AG09309 (cell line): ENCODE results near the gene DOK1.

ENCODE experiments used
- DNase-seq: peaks from one replicate; pipeline ENCODE4 v3.0.0-alpha.2; 2010; ENCODE audit warnings: low read depth
- H3K4me3 ChIP-seq: 2 replicates; pipeline ENCODE4 v1.5.1; 2011; ENCODE audit warnings: mild to moderate bottlenecking, low read depth, low read length, moderate library complexity; ENCODE audit not compliant: control insufficient read depth
- TF ChIP-seq, protein P1 (sequence below): IDR thresholded peaks from 2 replicates; pipeline ENCODE4 v1.5.1; 2011; ENCODE audit warnings: mild to moderate bottlenecking, low read depth, low read length, inconsistent platforms; ENCODE audit not compliant: insufficient read depth, control insufficient read depth; ENCODE audit errors: missing control alignments

Gene DOK1

GRCh38 chr2:74531666-74532065 lies 22.9 kb upstream of the DOK1 start:
- DNase-seq, result no peak
- H3K4me3 ChIP-seq, result peak overlapping the region; percentile 92
- TF ChIP-seq, protein P1, sequence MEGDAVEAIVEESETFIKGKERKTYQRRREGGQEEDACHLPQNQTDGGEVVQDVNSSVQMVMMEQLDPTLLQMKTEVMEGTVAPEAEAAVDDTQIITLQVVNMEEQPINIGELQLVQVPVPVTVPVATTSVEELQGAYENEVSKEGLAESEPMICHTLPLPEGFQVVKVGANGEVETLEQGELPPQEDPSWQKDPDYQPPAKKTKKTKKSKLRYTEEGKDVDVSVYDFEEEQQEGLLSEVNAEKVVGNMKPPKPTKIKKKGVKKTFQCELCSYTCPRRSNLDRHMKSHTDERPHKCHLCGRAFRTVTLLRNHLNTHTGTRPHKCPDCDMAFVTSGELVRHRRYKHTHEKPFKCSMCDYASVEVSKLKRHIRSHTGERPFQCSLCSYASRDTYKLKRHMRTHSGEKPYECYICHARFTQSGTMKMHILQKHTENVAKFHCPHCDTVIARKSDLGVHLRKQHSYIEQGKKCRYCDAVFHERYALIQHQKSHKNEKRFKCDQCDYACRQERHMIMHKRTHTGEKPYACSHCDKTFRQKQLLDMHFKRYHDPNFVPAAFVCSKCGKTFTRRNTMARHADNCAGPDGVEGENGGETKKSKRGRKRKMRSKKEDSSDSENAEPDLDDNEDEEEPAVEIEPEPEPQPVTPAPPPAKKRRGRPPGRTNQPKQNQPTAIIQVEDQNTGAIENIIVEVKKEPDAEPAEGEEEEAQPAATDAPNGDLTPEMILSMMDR, result no peak

GRCh38 chr2:74532222-74532621 lies 22.3 kb upstream of the DOK1 start:
- no peak overlapping the region for H3K4me3 ChIP-seq
- no peak for DNase-seq
- TF ChIP-seq, protein P1, result peak; percentile 20

- H3K4me3 ChIP-seq, result no peak overlapping the region
- TF ChIP-seq, protein P1, result no peak
- DNase-seq, result no peak
These were observed 21.1 kb upstream of the DOK1 start for GRCh38 chr2:74533464-74533863.

GRCh38 chr2:74534411-74534810 lies 20.1 kb upstream of the DOK1 start:
- TF ChIP-seq, protein P1, result no peak

DNA sequence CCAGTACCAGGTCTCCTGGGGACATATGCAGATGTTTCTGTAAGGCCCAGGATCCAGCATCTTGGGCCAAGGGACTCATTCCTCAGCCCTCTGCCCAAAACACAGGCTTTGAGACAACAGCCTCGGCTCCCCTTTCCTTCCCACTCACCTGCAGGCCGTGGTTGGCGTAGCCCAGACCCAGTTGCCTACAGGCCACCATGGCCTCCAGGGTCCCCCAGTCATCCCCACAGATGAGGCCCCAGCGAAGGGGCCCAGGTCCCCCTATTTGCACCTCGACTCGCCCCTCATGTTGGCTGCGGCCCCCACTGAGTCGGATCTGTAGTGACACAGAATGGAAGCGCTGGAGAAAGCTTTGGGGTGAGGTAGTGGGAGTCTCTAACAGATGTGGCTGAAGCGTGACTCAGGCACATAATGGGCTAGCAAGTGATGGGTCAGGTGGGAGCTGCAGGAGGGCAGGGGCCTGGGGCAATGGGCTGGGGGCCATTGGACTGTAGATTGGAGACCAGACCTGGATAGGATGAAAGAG lies 19.0 kb upstream of the DOK1 start:
- H3K4me3 ChIP-seq, result no peak overlapping the region
- TF ChIP-seq, protein P1, result no peak
- DNase-seq, result no peak

More at GRCh38 chr2:74534411-74534810, 20.1 kb upstream of the DOK1 start:
- DNase-seq, result no peak
- no peak overlapping the region for H3K4me3 ChIP-seq

- no peak for DNase-seq
- TF ChIP-seq, protein P1, result no peak
- no peak overlapping the region for H3K4me3 ChIP-seq
These were observed 18.2 kb upstream of the DOK1 start for GRCh38 chr2:74536166-74536950.

GRCh38 chr2:74537140-74537539 lies 17.4 kb upstream of the DOK1 start:
- no peak for DNase-seq
- H3K4me3 ChIP-seq, result no peak overlapping the region
- TF ChIP-seq, protein P1, result no peak
